ENCODE data around the gene BAG1.

The BAG1 gene

DNA sequence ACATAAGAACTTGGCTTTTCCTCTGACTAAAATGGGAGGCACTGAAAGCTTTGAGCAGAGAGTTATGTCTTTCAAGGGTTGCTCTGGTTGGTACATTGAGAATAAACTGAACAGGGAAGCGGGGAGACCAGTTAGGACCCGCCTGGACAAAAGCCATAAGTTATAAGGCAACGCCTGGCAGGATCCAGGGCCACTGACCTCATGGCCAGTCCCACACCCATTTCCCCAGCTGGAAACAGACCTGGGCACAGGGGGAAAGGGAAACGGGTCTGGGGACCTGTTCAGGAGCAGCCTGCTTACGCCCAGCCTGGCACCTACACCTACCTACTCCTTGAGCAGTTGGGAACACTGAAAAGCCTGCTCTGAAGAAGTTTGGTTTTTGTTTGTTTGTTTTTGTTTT, 23.2 kb downstream of the BAG1 start:
- DNase-seq, result no peak

DNA sequence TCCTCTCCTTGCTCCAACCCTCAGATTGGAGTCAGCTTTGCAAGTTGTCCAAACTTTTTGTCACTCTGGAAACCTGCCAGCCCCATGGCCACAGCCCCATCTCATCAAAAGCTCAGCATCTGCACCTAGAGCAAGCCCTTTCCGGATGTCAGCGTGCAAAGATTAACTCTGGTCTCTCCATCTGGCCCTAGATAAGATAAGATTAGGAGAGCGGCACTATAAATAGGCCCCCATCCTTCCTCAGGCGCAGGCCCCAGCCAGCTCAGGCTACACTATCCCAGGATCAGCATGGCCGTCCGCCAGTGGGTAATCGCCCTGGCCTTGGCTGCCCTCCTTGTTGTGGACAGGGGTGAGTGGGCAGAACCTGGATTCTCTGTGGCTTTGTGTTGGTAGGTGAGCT, 24.6 kb downstream of the BAG1 start, which contains the start of gene SPINK4:
TSS of gene SPINK4 (plus strand) at position 247 of the 400 bp plus-strand sequence. CDS start at position 289, 42 bp downstream.
- no peak for DNase-seq

DNA sequence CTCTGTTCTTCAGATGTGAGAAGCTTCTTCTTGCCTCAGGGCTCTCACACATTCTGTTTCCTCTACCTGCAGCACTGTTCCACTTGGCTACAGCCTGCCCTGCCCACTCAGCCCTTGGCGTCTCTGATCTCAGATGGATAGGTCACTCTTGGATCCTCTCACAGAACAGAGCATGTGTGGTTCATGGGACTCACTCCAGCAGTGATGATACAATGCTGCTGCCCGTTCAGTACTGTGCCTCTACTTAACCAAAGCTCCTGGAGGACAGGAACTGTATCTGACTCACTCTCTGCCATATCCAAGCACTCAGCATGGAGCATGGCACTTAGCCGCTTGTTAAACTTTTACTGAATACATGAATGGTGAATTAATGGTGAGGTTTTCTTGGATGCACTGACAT, 27.9 kb downstream of the BAG1 start:
- DNase-seq, result no peak

DNA sequence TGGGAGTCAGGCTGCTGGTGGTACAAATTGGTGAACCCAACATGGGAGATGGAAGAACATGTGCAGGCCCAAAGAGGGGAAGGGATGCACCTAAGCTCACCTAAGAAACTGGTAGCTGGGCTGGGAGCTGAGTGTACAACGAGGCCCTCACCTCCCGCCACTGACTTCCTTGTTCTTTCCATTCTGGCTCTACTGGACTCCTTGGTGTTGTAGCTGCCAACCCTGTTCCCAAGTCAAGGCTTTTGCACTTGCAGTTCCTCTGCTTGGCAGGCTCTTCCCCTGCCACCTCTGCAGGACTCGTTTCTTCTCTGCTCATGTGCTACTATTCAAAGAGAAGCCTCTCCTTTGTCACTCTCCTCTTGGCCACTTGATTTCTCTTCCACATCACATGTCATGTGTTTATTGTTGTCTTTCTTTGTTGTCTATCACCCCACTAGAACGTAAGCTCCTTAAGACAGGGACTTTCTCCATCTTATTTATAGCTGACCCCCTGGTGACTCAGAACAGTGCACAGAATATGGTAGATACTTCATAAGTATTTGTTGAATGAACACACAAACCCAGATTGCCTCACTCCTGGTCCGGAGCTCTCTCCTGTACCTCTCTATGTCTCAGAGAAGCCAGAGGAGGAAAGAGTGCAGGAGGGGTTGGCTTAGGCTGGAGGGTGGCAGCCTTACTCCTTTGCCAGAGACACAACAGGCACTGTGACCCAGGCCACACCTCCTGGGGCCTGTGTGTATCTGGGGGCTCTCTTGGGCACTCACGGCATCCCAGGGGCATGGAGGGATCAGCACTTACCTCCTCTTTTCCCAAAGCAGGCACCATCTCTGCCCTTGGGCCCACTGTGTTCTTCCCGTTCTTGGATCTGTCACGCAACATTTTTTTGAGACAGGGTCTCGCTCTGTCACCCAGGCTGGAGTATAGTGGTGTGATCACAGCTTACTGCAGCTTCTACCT, 29.7 kb downstream of the BAG1 start:
- no peak for DNase-seq

DNA sequence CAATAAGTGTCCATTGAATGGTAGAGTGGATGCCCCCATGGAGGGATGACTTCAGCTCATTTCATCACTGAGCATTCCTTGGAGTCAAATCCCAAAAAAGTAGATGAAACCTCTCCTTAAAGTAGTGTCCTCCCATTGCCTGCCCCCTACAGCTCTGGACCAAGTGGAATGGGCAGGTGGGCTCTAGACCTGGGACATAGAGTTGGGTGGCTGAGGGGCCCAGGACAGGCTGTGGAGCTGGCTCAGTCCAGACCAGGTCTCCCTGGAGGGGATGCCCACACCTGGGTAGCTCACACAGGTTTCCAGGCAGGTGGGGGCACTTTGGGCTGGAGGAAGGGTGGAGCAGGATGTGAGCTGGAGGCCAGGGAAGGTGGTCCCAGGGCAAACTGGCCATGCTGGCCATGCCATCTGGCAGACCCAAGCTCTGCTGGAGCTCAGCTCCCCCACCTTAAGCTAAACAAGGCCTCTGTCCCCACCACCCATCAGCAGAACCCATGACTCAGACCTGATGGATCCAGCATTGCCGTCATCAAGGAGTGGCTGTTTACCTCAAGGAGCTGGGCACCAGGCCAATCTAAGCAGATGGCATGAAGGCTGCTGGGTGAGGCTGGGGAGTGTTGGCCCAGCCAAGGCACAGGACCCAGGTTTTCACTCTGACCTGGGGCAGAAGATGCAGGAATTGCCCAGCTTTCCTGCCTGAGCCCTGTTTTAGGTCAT, 30.7 kb downstream of the BAG1 start:
- no peak for DNase-seq

DNA sequence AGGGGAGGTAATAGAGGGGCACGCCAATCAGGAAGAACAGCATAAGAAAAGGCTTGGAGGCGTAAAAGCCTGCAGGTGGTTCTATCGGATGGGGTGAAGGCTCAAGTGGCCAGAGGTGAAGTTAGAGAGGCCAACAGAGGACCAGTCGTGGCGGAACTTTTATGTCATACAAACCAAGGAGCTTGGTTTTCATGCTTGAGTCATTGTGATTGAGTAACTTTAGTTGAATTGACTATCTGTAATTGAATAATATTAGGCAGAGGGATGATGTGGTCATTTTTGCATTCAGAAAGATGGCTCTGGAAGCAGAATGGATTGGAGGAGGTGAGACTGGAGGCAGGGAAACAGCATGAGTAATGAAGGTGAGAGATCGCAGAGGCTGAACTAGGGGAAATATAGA, 31.7 kb downstream of the BAG1 start:
- DNase-seq, result no peak

DNA sequence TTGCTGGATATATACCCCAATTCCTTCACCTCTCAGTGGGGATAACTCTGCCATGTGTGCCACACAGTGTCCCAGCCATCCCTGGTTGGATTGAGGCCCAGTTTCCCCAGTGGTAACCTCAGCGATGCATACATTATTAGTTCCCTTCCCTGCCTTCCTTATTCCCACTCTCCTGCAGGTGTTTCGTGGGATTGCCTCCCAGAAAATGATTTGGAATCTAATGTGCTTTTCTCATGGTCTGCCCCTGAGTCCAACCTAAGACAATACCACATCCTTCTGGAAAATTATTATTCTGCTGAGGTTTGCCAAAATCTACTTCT, 32.9 kb downstream of the BAG1 start:
- no peak for DNase-seq

DNA sequence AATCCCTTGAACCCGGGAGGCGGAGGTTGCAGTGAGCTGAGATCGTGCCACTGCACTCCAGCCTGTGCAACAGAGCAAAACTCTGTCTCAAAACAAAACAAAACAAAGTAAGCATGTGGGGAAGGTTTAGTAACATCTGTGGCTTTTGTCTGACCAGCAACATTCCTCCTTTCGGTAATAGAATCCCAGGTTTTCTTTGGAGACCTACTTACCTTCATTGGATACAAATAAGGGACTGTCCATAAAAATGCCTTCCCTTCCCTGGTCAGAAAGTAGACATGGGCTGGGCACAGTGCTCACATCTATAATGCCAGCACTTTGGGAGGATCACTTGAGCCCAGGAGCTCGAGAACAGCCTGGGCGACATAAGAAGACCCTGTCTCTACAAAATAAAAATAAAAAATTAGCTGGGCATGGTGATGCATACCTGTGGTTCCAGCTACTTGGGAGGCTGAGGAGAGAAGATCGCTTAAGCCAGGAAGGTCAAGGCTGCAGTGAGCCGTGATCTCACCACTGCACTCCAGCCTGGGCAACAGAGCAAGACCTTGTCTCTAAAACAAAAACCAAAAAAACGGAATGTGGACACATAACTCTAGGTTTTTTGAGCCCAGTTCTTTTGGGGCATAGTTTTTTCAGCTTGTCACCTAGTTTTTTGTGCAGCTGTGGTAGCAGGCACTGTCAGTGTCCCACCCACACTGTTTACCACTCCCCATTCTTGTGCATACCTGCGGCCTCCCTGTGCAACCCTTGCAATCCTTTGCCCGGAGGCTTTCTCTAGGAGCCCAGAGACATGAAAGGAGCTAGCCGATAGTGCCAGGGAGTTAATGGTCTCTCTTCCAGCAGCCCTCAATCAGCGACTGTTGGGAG, 33.5 kb downstream of the BAG1 start:
- DNase-seq, result no peak

DNA sequence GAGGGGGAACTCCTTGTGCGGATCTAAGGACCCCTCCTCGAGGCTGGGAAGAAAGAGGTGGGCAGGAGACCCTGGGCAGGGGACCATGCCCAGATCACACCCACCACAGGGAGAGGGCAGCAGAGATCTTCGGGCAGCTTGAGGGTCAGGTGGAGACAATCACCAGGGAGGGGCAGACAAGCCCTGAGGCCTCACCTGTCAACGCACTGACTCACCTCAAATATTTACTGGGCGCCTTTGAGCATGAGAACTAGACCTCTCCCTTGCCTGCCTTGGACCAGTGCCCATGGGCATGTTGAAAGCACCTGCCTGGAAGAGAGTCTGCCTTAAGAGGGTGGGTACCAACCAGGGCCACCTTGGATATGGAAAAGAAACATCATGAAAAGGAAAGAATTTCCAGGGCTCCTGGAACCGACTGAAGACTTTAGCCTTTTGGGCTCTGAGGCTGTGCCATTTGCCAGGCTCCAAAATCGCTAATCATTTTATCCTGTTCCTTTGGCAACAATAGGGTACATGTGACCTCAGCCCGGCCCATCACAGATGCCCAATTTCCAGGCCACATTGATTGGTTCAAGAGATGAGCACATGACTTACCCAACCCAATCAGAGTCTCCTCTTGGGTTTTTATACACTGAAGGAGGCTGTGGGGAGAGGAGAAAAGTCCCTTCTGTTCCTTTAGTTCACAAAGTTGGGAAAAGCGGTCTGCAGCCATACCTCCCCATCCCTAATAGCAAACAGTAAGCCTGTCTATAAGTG, 35.0 kb downstream of the BAG1 start:
- DNase-seq, result no peak

DNA sequence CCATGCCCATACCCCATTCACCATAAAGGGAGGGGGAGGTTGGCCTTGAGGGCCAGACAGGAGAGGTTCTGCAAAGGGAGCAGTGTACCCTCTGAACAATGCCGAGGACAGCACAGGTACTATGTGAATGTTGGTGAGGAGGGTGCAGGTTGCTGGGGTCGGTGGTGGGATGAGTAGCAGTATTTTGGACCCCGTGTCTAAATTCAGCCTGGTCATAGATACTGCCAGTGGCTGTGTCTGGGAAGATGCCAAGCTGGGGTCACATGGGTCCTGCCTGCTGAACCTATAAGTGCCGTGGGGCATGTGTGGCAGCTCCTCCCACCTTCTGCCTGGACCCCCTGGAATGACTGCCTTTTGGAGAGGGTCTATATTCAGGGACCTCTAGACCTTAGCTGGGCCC, 35.9 kb downstream of the BAG1 start:
- DNase-seq, result no peak

DNA sequence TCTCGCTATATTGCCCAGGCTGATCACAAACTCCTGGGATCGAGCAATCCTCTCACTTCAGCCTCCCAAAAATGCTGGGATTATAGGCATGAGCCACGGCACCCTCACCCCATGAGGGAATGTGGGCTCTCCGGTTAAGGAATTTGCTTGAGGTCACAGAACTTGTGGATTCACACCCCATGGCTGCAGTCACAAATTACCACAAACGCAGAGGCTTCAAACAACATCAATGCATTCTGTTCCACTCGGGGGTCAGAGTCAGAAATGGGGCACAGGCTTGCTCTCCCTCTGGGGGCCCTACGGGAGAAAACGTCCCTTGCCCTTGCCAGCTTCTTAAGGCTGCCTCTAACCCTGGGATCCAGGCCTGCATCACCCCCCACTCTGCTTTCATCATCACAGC, 36.8 kb downstream of the BAG1 start:
- no peak for DNase-seq

DNA sequence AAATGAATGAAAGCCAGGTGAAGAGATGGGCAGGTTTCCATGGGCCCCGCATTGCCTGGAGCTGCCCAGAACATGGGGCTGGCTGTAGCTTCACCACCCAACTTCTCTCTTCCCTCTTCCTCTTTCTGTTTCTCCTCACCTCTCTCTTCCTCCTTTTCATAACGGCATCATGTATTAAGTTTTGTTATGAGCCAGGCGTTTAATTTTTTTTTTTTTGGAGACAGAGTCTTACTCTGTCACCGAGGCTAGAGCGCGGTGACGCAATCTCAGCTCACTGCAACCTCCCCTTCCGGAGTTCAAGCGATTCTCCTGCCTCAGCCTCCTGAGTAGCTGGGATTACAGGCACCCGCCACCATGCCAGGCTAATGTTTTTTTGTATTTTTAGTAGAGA, 37.5 kb downstream of the BAG1 start:
- no peak for DNase-seq

DNA sequence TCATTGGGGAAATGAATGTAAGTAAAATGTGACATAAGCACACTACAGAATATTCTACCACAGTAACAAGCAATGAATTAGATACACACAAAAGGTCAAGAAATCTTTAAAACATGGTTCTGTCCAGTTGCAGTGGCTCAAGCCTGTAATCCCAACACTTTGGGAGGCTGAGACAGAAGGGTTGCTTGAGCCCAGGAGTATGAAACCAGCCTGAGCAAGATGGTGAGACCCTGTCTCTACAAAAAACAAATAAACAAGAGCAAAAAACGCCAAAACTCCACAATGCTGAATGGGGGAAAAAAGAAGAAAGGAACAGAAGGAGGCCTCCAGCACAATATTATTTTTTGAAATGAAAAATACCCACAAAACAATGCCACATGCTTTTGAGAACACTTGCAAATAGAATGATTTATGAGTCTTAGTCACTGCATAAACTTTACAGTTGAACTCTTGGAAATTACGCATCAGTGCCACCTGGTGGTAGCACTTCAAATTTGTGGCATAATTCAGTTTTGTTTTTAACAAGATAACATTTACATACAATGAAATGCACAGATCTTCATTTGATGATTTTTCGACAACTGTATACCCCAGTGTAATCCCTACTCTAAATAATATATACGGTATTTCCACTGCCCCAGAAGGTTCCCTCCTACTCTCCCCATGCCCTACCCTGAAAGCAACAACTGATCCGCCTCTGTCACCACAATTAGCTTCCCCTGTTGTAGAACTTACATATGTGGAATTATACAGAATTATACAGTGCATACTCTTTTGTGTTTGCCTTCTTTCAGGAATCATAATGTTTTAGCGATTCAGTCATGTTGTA, 39.0 kb downstream of the BAG1 start:
- DNase-seq, result peak; percentile 60

DNA sequence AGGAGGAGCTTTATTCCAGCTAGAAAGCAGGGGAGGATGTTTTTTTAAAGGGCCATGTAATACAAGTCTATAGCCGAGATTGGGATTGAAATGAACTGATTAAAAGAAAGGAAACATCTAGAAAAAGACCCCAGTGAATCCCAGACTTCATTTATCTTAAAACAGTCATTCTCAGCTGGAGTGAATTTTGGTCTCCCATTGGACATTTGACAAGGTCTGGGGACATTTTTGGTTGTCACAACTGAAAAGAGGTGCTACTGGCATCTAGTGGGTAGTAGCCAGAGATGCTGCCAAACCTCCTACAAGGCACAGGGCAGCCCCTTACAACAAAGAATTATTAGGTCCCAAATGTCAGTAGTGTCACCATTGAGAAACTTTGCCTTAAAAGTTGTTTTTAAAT, 40.8 kb downstream of the BAG1 start:
- DNase-seq, result no peak

DNA sequence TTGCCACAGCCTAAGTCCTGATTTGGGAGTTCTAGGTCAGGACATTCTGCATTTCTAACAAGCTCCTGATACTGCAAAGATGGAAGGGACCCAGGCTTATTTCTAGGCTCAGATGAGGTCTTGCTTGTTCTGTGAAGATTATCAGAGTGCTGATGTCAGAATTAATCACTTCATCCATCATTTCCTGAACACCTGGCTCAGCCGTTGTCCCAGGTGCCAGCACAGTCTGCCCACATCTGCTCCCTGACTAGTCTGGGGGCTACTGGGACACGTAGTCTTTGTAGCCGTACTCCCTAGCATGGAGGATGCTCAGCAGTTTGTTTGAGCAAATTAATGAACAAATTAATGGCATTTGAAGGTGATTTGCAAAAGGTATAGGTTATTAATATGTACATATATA, 42.5 kb downstream of the BAG1 start:
- DNase-seq, result no peak

DNA sequence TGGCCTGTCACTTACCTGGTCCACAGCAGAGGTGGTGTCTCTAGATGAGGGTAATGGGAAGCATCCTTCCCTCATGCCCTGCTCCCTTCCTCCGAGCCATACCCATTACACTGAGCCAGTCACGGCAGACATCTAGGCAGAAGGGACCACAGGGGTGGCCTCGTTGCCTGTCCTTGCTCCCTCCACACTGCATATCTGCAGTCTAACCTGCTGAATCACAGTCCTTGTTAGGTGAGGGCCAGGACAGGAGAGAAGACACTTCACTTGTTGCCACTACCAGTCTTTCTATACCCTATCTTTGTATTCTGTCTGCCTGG, 43.0 kb downstream of the BAG1 start:
- no peak for DNase-seq

DNA sequence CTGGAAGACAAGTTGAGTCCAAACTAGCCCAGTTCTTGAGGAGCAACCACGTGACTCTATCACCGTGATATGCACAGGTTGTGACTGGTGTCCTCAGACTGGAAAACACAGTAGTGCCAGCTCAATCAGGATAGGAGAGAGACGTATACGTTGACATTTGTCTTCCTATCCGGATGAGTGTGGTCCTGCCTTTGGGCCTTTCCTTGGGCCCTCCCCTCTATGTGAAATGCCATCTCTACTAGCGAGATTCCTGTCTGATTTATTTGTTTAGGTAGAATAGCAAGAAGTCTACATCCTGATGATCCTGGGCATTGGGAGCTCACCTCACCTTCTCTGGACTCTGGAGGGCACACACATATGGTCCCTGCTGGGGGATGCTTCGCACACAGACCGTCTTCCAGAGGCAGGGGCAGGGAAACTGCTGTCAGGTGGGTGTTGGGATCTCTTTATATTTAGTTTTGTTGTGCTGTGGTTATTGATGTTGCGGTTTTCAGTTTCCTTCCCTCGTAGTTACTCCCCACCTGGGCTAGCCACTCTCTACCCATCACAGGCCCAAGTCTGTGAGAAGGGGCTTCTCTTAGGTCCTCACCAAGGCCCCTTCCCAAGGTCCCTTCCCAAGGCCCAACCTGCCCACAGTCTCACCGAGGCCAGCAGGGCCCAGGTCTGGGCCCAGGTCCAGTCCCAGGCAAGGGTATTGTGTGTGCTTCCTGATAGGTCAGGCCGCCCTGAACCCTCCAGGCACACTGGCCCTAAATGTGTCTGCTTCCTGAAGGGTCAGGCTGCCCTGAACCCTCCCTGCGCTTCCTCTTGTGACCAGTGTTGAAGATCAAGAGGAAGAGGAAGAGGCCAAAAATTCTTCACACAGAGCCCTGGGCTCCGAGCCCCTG, 43.6 kb downstream of the BAG1 start:
- no peak for DNase-seq

DNA sequence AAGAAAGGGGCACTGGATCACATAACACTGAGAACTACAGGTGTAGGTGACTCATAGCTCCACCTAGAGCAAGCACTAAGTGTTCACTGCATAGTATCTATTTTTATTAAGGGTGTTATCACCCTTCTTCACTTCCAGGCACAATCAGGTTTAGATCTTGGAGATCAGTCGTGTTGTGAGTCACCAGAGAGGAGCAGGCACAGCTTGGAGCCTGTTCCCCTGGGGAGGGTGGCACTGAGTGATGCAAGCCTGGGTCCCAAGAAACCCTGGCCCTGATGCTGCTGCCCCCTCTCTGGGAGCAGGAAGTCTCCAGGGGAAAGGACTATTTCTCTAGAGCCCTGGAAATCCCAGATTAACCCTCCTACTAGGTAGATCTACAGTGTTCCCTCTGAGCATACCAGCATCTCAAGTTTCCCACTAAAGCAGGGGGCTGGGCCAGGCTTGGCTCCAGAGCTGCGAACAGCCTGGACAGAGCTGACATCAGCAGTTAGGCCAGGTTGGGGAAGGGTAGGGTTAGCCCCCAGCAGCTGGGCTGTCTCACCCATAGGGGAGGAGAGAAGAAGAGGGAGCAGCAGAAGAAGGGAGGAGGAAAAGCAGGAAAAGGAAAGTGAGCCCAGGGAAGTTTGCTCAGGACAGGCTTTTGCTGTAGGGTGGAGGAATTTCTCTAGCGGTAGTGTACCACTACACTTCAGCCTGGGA, 52.7 kb downstream of the BAG1 start:
- DNase-seq, result no peak

DNA sequence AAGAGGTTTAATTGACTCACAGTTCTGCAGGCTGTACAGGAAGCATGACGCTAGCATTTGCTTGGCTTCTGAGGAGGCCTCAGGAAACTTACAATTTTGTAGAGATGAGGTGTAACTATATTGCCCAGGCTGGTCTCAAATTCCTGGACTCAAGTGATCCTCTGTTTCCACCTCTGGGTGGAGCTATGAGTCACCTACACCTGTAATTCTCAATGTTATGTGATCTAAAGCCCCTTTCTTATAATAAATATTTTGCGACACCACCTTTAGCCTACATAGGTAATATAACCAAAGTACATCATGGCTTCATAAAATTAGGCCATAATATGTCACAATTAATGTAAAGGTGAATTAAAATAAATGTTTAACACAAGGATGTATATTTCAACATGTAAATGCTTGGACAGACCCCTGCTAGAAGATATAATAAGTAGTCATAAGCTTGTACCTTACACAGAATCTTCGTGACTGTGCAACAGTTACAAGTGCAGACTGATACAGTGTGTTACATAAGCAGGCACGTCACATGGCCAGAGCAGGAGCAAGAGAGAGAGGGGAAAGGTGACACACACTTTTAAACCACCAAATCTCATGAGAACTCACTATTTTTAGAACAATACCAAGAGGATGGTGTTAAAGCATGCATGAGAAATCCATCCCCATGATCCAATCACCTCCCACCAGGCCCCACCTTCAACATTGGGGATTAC, 54.3 kb downstream of the BAG1 start:
- DNase-seq, result no peak

Data from stimulated activated CD4-positive, alpha-beta T cell treated with anti-CD3 and anti-CD28 coated beads, Interleukin-4, amount 100 ng/mL, for 4 hours (primary cell).